K562 (cell line): ENCODE measurements around the gene OR6K6. TPM values are rescaled to one million over a fixed set of nuclear protein-coding genes. Genes with fewer than 3 reads are reported as not detected.

ENCODE experiments used
- FOXK2 ChIP-seq, 2 experiments: fragments of 450-650 bp; IDR thresholded peaks in 1 of 2; conservative IDR thresholded peaks in 1 of 2; 2 replicates each; pipeline ENCODE4 v1.6.1; 2016; ENCODE audit warnings: low read depth in 2 of 2, mild to moderate bottlenecking in 1 of 2
- GABPA ChIP-seq: fragments of 200-800 bp; sonication (Bioruptor generic); conservative IDR thresholded peaks from 2 replicates; pipeline ENCODE4 v1.6.1; 2016; ENCODE audit warnings: low read depth, missing genetic modification characterization, missing compliant biosample characterization
- KLF13 ChIP-seq: fragments of 450-650 bp; IDR thresholded peaks from 2 replicates; pipeline ENCODE4 v1.6.1; 2016; ENCODE audit warnings: missing genetic modification characterization, low read depth, mild to moderate bottlenecking, missing compliant biosample characterization, moderate library complexity, borderline replicate concordance
- NCOA1 ChIP-seq: fragments of 450-650 bp; IDR thresholded peaks from 2 replicates; pipeline ENCODE4 v1.6.1; 2016; ENCODE audit warnings: low read depth
- STAG1 ChIP-seq: sonication (generic); formaldehyde crosslinking; IDR thresholded peaks from 2 replicates; pipeline ENCODE4 v1.5.0; 2020; ENCODE audit warnings: missing genetic modification reagents, borderline replicate concordance
- TAF9B ChIP-seq: fragments of 450-650 bp; IDR thresholded peaks from 2 replicates; pipeline ENCODE4 v1.6.1; 2018; ENCODE audit warnings: mild to moderate bottlenecking; ENCODE audit not compliant: partially characterized antibody
- ZNF232 ChIP-seq: sonication (generic); formaldehyde crosslinking; IDR thresholded peaks from 2 replicates; pipeline ENCODE4 v1.8.0; 2022; ENCODE audit warnings: mild to moderate bottlenecking, missing genetic modification reagents
- polyA plus RNA-seq, 8 experiments: library from polyadenylated mRNA; depleted of rRNA in 4 of 8; stranded (reverse) in 5 of 8; unstranded in 3 of 8; fragments of >200 nt; fragmentation: Nextera tagmentation in 2 of 8; fragmentation: Illumina TruSeq in 1 of 8; extraction: Ambion mirVana in 2 of 8; extraction: Trizol in 1 of 8; gene quantifications; 2 replicates each; pipeline versions ENCODE4 v1.2.1 to v1.2.3, GENCODE V29; 2011 to 2014; ENCODE audit warnings: inconsistent platforms in 1 of 8, missing spikeins in 1 of 8
- total RNA-seq, 7 experiments: library from RNA; depleted of rRNA in 6 of 7; stranded (reverse); fragments of >200 nt in 6 of 7; fragmentation: Illumina TruSeq in 2 of 7; extraction: Trizol in 2 of 7; gene quantifications; 2 replicates each; pipeline versions ENCODE4 v1.2.1 to v1.2.3, GENCODE V29; 2011 to 2021; ENCODE audit warnings: low replicate concordance in 1 of 7
- TF ChIP-seq, protein P1 (sequence below), 2 experiments: fragments of 200-800 bp in 1 of 2; sonication (Bioruptor generic) in 1 of 2; sonication (generic) in 1 of 2; formaldehyde crosslinking in 1 of 2; IDR thresholded peaks in 1 of 2; conservative IDR thresholded peaks in 1 of 2; 2 replicates each; pipeline versions ENCODE4 v1.5.0 to v1.6.1; 2016 to 2020; ENCODE audit warnings: missing compliant biosample characterization in 1 of 2, missing genetic modification characterization in 1 of 2, missing genetic modification reagents in 1 of 2
- TF ChIP-seq, protein P2 (sequence below): fragments of 250-450 bp; sonication (Bioruptor Pico); IDR thresholded peaks from 2 replicates; pipeline ENCODE4 v1.5.0; 2021; ENCODE audit warnings: mild to moderate bottlenecking, moderate library complexity

The OR6K6 gene
- total and polyA plus RNA-seq, 9 of the 15 experiments (the other 6 are each of a cell fraction or from before 2014, with no cell fraction given), result not detected

DNA sequence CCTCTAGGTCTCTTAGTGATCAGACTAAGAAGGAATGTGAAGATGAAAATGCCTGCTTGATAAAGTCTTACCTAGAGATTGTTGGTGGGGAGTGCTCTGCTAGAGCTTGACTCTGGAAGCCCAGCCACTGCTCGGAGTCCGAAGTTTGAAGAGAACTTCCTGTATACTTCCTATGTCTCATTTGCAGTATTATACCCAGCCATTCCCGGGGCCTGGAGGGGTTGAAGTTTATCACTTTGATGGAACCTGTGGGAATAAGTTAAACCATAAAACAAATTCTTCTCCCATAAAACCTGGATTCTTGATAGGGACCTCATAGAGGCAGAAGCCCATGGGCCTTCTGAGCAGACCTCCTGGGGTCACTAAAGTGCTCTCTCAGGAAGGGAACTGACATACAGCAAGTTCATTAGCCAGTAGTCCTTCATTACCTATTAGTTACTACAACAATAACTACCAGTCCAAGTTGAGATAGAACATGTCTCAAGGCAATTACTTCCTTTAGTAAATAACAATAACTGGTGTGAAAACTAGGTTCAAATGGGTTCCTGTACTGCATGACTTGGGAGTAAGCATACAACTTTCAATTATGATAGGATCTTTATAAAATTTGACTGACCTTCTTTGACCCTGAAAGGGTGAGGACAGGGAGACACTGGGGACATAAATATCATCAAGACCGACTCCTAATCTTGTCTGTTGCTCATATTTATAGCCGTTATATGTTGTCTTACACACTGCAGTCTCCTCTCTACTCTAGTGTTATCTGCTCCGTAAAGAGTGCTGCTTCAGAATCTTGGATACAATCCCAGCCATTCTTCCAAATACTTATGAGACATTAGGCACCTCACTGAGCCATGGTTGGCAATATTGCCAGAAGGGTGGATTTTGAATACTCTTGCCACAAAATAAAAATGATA, 17.7 kb downstream of the OR6K6 start, which contains the start of gene OR6N1 (continued):
- TF ChIP-seq, protein P1, sequence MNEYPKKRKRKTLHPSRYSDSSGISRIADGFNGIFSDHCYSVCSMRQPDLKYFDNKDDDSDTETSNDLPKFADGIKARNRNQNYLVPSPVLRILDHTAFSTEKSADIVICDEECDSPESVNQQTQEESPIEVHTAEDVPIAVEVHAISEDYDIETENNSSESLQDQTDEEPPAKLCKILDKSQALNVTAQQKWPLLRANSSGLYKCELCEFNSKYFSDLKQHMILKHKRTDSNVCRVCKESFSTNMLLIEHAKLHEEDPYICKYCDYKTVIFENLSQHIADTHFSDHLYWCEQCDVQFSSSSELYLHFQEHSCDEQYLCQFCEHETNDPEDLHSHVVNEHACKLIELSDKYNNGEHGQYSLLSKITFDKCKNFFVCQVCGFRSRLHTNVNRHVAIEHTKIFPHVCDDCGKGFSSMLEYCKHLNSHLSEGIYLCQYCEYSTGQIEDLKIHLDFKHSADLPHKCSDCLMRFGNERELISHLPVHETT (CRISPR knock-in tag; conservative IDR thresholded peaks at IDR 0.05 in 1 of 2, IDR thresholded peaks at IDR 0.05 in 1 of 2), result peak in 1 of 2 experiments; percentile 45; a peak in 1 of 4 replicates
- TF ChIP-seq GABPA (0 out of 2 replicates have a peak, but pooled peaks have one; percentile 9), TAF9B (no peak), FOXK2 (conservative IDR thresholded peaks at IDR 0.05 in 1 of 2, IDR thresholded peaks at IDR 0.05 in 1 of 2; ENCODE audit: low read depth in 2 of 2) (peak; percentile 48 to 51; a peak in 2 of 4 replicates), STAG1 (CRISPR knock-in tag) (no peak), KLF13 (no peak), NCOA1 (no peak), ZNF232 (CRISPR knock-in tag) (no peak)
- TF ChIP-seq, protein P2, sequence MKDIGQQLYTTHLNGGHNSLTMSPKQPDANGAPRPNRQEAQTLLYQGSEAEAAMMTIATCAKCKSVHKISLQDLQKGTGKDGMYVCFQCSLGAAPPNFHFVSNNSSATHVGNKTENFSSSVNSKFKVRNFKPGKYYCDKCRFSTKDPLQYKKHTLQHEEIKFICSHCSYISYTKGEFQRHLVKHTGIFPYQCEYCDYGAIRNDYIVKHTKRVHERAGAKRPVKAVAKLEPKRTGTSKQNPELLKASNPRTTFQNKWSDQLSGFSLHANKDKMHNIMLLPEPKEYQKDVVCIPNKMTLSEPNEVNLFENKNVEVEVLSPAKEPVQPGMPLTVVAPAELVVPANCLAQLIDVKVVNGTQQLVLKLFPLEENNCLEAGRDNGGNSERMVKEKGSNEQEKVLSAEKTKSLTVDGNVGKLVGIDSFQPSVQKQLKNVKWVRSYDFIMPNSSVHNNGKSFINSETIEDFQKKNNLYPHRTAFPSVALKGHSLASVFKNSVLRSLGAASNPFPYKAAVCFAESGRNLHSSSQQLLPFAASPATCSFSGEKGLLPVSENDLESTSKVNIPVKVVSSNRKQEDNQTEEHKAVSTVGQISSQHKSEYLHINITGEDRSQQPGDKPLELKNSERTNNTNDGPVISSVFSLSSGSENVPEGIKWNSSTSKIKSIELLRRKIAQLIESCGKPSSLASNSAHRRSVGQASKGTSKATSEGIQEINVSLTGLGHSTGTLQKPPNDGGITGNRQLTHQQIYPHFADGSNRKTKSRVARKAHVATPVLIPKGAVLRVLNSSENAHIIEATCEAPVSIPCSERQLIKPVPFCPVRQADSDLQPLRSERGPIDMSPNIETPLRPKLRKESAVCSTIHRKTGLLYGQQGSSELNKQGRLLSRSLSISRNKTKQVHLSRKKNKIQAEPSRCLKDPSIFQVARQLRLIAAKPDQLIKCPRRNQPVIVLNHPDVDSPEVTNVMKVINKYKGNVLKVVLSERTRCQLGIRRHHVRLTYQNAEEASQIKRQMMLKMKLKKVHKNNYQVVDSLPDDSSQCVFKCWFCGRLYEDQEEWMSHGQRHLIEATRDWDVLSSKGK, result no peak
